ENCODE measurements around the gene PRSS2.

The PRSS2 gene

GRCh38 chr7:142813699-142814098 lies 42.9 kb downstream of the PRSS2 start:
- Histone ChIP-seq H3K36me3 (no peaks in the 10 kb centered on the region), H3K4me3 (ENCODE audit: low read depth, low read length) (no peak overlapping the region), H3K9me3 (no peaks in the 10 kb centered on the region), H3K4me1 (no peaks in the 10 kb centered on the region), H3K27me3 (no peaks in the 10 kb centered on the region)
- TF ChIP-seq CTCF (IDR thresholded peaks at IDR 0.05; ENCODE audit: low read depth, low read length), result no peak
- DNase-seq, result no peak

- no peak for TF ChIP-seq CTCF (IDR thresholded peaks at IDR 0.05; ENCODE audit: low read depth, low read length)
- no peaks in the 10 kb centered on the region for H3K27me3 ChIP-seq
- H3K4me1 ChIP-seq, result no peaks in the 10 kb centered on the region
- H3K4me3 ChIP-seq (ENCODE audit: low read depth, low read length), result no peak overlapping the region
- H3K9me3 ChIP-seq, result no peaks in the 10 kb centered on the region
- no peak for DNase-seq
- H3K36me3 ChIP-seq, result no peaks in the 10 kb centered on the region
Measured at GRCh38 chr7:142814451-142814850, 43.7 kb downstream of the PRSS2 start.

GRCh38 chr7:142815134-142815533 lies 44.4 kb downstream of the PRSS2 start:
- TF ChIP-seq CTCF (IDR thresholded peaks at IDR 0.05; ENCODE audit: low read depth, low read length), result no peak
- Histone ChIP-seq H3K36me3 (no peaks in the 10 kb centered on the region), H3K4me3 (ENCODE audit: low read depth, low read length) (no peak overlapping the region), H3K9me3 (no peaks in the 10 kb centered on the region), H3K4me1 (no peaks in the 10 kb centered on the region), H3K27me3 (no peaks in the 10 kb centered on the region)
- DNase-seq, result no peak

GRCh38 chr7:142817506-142817905 lies 46.7 kb downstream of the PRSS2 start:
- TF ChIP-seq CTCF (IDR thresholded peaks at IDR 0.05; ENCODE audit: low read depth, low read length), result no peak
- Histone ChIP-seq H3K4me1 (no peaks in the 10 kb centered on the region), H3K27me3 (no peaks in the 10 kb centered on the region), H3K9me3 (no peaks in the 10 kb centered on the region), H3K36me3 (no peaks in the 10 kb centered on the region), H3K4me3 (ENCODE audit: low read depth, low read length) (no peak overlapping the region)
- no peak for DNase-seq

- no peak for TF ChIP-seq CTCF (IDR thresholded peaks at IDR 0.05; ENCODE audit: low read depth, low read length)
- Histone ChIP-seq H3K4me3 (ENCODE audit: low read depth, low read length) (no peak overlapping the region), H3K9me3 (no peaks in the 10 kb centered on the region), H3K4me1 (no peaks in the 10 kb centered on the region), H3K36me3 (no peaks in the 10 kb centered on the region), H3K27me3 (no peaks in the 10 kb centered on the region)
- DNase-seq, result no peak
Measured at GRCh38 chr7:142819530-142819929, 48.8 kb downstream of the PRSS2 start.

GRCh38 chr7:142822714-142823113 lies 51.9 kb downstream of the PRSS2 start:
- Histone ChIP-seq H3K4me1 (no peaks in the 10 kb centered on the region), H3K4me3 (ENCODE audit: low read depth, low read length) (no peak overlapping the region), H3K36me3 (no peaks in the 10 kb centered on the region), H3K27me3 (no peaks in the 10 kb centered on the region), H3K9me3 (no peaks in the 10 kb centered on the region)
- no peak for TF ChIP-seq CTCF (IDR thresholded peaks at IDR 0.05; ENCODE audit: low read depth, low read length)
- no peak for DNase-seq
